H1 (cell line): ENCODE measurements around the gene NAA50.

Source experiments
- BRCA1 ChIP-seq: IDR thresholded peaks from 2 replicates; pipeline ENCODE4 v1.6.1; 2012; ENCODE audit warnings: low read depth, low read length, improper control_type of control experiment
- CEBPB ChIP-seq: IDR thresholded peaks from 2 replicates; pipeline ENCODE4 v1.6.1; 2012; ENCODE audit warnings: low read depth, low read length
- CREB1 ChIP-seq: IDR thresholded peaks from 2 replicates; pipeline ENCODE4 v1.6.1; 2012; ENCODE audit warnings: inconsistent platforms
- HDAC2 ChIP-seq, 2 experiments: fragments of 300-600 bp in 1 of 2; sonication (generic) in 1 of 2; IDR thresholded peaks; 2 replicates each; pipeline ENCODE4 v1.6.1; 2011 to 2012; ENCODE audit warnings: low read depth in 2 of 2, low read length in 2 of 2, mild to moderate bottlenecking in 2 of 2, moderate library complexity in 2 of 2, borderline replicate concordance in 1 of 2, inconsistent platforms in 1 of 2
- JUND ChIP-seq: IDR thresholded peaks from 2 replicates; pipeline ENCODE4 v1.6.1; 2011; ENCODE audit warnings: mild to moderate bottlenecking, improper control_type of control experiment, low read length
- MAFK ChIP-seq: IDR thresholded peaks from 2 replicates; pipeline ENCODE4 v1.6.1; 2012; ENCODE audit warnings: low read depth, mild to moderate bottlenecking, improper control_type of control experiment, low read length
- NRF1 ChIP-seq: IDR thresholded peaks from 2 replicates; pipeline ENCODE4 v1.6.1; 2011; ENCODE audit warnings: mild to moderate bottlenecking, low read depth, low read length, improper control_type of control experiment
- PHF8 ChIP-seq: fragments of 200-600 bp; sonication (generic); conservative IDR thresholded peaks from 2 replicates; pipeline ENCODE4 v1.7.1; 2012; ENCODE audit warnings: low read depth, mild to moderate bottlenecking, inconsistent platforms, low read length, moderate library complexity
- POLR2A ChIP-seq, 2 experiments: IDR thresholded peaks; 1 replicate in 1 of 2; 2 replicates in 1 of 2; pipeline ENCODE4 v1.6.1; 2011; ENCODE audit warnings: low read depth in 2 of 2, low read length in 2 of 2, mild to moderate bottlenecking in 2 of 2; ENCODE audit errors: control extremely low read depth in 1 of 2
- RAD21 ChIP-seq, 2 experiments: IDR thresholded peaks in 1 of 2; conservative IDR thresholded peaks in 1 of 2; 2 replicates each; pipeline ENCODE4 v1.6.1; 2011; ENCODE audit warnings: low read depth in 2 of 2, low read length in 2 of 2, improper control_type of control experiment in 1 of 2, inconsistent platforms in 1 of 2, mild to moderate bottlenecking in 1 of 2, moderate library complexity in 1 of 2
- TAF1 ChIP-seq: IDR thresholded peaks from 2 replicates; pipeline ENCODE4 v1.6.1; 2011; ENCODE audit warnings: mild to moderate bottlenecking, low read depth, low read length
- TEAD4 ChIP-seq: IDR thresholded peaks from 2 replicates; pipeline ENCODE4 v1.6.1; 2012; ENCODE audit warnings: low read depth, low read length, inconsistent platforms, mixed read lengths
- YY1 ChIP-seq: IDR thresholded peaks from 2 replicates; pipeline ENCODE4 v1.6.1; 2011; ENCODE audit warnings: low read depth, mild to moderate bottlenecking, low read length
- TF ChIP-seq, protein P1 (sequence below), 3 experiments: IDR thresholded peaks; 1 replicate in 2 of 3; 2 replicates in 1 of 3; pipeline versions ENCODE4 v1.5.1 to v1.6.1; 2011; ENCODE audit warnings: low read length in 3 of 3, mild to moderate bottlenecking in 3 of 3, inconsistent platforms in 2 of 3, low read depth in 1 of 3, moderate library complexity in 1 of 3; ENCODE audit not compliant: insufficient read depth in 1 of 3; ENCODE audit errors: control extremely low read depth in 1 of 3

DNA sequence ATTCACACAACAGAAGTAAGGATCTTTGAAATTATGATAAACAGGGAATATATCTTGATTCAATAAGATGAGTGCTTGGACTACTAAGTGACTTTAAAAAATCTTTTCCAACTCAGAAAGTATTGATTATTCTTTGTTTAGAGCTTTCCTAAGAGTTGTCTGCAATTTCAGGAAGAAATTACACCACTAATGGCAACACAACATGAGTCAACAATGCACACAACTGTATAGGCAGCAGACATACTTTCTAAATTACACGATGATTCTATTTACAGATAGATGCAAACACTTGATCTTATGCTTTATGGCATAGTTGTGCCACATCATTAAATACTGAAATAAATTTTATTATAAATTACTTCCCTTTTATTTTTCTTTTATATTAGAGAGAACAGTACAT is 4.4 kb downstream of the NAA50 start:
- TF ChIP-seq CEBPB (no peak), POLR2A (IDR thresholded peaks at IDR 0.05; ENCODE audit: control extremely low read depth in 1 of 2, low read depth in 2 of 2, low read length in 2 of 2) (no peak), RAD21 (IDR thresholded peaks at IDR 0.05 in 1 of 2, conservative IDR thresholded peaks at IDR 0.05 in 1 of 2; ENCODE audit: low read depth in 2 of 2, low read length in 2 of 2) (no peak), BRCA1 (no peak), TEAD4 (no peak), MAFK (no peak), YY1 (no peak), CREB1 (no peak), JUND (no peak), PHF8 (no peak), TAF1 (no peak), HDAC2 (IDR thresholded peaks at IDR 0.05; ENCODE audit: borderline replicate concordance in 1 of 2, low read depth in 2 of 2, low read length in 2 of 2) (no peak), NRF1 (no peak)
- TF ChIP-seq, protein P1, sequence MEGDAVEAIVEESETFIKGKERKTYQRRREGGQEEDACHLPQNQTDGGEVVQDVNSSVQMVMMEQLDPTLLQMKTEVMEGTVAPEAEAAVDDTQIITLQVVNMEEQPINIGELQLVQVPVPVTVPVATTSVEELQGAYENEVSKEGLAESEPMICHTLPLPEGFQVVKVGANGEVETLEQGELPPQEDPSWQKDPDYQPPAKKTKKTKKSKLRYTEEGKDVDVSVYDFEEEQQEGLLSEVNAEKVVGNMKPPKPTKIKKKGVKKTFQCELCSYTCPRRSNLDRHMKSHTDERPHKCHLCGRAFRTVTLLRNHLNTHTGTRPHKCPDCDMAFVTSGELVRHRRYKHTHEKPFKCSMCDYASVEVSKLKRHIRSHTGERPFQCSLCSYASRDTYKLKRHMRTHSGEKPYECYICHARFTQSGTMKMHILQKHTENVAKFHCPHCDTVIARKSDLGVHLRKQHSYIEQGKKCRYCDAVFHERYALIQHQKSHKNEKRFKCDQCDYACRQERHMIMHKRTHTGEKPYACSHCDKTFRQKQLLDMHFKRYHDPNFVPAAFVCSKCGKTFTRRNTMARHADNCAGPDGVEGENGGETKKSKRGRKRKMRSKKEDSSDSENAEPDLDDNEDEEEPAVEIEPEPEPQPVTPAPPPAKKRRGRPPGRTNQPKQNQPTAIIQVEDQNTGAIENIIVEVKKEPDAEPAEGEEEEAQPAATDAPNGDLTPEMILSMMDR (IDR thresholded peaks at IDR 0.05; ENCODE audit: control extremely low read depth in 1 of 3, insufficient read depth in 1 of 3, low read depth in 1 of 3, low read length in 3 of 3), result no peak
